ENCODE measurements around the gene ENTPD6. TPM values are rescaled to one million over a fixed set of nuclear protein-coding genes. Genes with fewer than 3 reads are reported as not detected.

ENTPD6 gene
- total and polyA plus RNA-seq, 10 donors, result 23.0 to 49.6 (median 35.6) TPM

DNA sequence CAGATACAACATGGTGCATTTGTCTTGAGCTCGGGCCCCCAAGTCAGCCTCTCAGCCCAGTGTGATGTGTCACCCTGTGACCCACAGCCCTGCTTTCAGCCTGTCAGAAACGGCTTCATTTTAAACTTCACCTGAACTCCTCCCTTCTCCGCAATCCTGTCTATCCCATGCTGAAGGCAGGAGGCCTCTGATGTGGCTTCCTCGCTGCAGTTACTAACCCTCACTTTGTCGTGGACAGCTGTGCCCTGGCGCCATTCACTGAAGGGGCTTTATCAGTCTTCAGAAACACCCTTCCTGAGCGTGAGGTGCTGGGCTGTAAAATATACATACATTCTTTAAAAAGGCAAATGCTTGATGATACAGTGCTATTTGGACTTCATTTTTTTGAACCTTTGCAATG is 7.9 kb upstream of the ENTPD6 start:
- Histone ChIP-seq H3K27me3 (replicated peaks in 1 of 7) (peaks cover 0 to 27% (median 0%) of the 10 kb centered on the region in 7 donors), H3K27ac (no peak overlapping the region), H3K4me3 (no peak overlapping the region), H3K4me1 (peaks cover 0 to 4% (median 0%) of the 10 kb centered on the region in 6 donors), H3K9me3 (peaks cover 0 to 21% (median 10%) of the 10 kb centered on the region in 8 donors), H3K36me3 (no peaks in the 10 kb centered on the region)
- 61 to 78% (median 65%) methylated on average over 7 of the region's 7 CpGs for WGBS, 5 donors
- TF ChIP-seq, protein P1, sequence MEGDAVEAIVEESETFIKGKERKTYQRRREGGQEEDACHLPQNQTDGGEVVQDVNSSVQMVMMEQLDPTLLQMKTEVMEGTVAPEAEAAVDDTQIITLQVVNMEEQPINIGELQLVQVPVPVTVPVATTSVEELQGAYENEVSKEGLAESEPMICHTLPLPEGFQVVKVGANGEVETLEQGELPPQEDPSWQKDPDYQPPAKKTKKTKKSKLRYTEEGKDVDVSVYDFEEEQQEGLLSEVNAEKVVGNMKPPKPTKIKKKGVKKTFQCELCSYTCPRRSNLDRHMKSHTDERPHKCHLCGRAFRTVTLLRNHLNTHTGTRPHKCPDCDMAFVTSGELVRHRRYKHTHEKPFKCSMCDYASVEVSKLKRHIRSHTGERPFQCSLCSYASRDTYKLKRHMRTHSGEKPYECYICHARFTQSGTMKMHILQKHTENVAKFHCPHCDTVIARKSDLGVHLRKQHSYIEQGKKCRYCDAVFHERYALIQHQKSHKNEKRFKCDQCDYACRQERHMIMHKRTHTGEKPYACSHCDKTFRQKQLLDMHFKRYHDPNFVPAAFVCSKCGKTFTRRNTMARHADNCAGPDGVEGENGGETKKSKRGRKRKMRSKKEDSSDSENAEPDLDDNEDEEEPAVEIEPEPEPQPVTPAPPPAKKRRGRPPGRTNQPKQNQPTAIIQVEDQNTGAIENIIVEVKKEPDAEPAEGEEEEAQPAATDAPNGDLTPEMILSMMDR (IDR thresholded peaks at IDR 0.05 in 8 of 11, conservative IDR thresholded peaks at IDR 0.05 in 3 of 11), result no peak
- no peak for TF ChIP-seq POLR2AphosphoS5 (IDR thresholded peaks at IDR 0.05)
- no peak for TF ChIP-seq POLR2A (IDR thresholded peaks at IDR 0.05)
- intact Hi-C loops (cut with DNase I; ENCODE audit: low total_unique reads), result no loop called here
- no peak for DNase-seq

DNA sequence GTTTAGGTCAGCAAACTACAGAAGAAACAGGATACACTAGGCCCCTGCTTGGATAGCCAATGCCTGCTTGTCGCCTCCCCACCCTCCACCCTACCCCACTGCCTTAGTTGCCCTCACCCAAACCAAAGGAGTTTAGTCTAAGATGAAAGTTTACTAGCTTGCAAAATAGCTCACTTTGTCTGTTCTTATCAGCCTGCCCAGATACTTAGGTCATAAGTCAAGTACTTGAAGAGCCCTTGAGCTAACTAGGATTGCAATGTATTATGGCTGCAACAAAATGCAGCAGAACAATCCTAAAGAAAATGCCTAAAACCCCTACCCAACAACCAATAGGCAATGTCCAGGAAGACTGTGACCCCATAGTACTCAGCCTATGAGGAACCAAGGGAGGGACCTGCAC is 7.3 kb upstream of the ENTPD6 start:
- TF ChIP-seq POLR2AphosphoS5 (IDR thresholded peaks at IDR 0.05), result no peak
- TF ChIP-seq POLR2A (IDR thresholded peaks at IDR 0.05), result no peak
- TF ChIP-seq, protein P1 (IDR thresholded peaks at IDR 0.05 in 8 of 11, conservative IDR thresholded peaks at IDR 0.05 in 3 of 11), result no peak
- Histone ChIP-seq H3K27me3 (replicated peaks in 1 of 7) (peaks cover 0 to 27% (median 0%) of the 10 kb centered on the region in 7 donors), H3K36me3 (no peaks in the 10 kb centered on the region), H3K4me1 (peaks cover 0 to 4% (median 0%) of the 10 kb centered on the region in 6 donors), H3K4me3 (no peak overlapping the region), H3K9me3 (peaks cover 0 to 15% (median 4%) of the 10 kb centered on the region in 8 donors), H3K27ac (no peak overlapping the region)
- WGBS, 5 donors, result 62 to 95% (median 87%) methylated on average over 1 of the region's 1 CpG
- intact Hi-C loops (cut with DNase I; ENCODE audit: low total_unique reads), result no loop called here
- no peak for DNase-seq

DNA sequence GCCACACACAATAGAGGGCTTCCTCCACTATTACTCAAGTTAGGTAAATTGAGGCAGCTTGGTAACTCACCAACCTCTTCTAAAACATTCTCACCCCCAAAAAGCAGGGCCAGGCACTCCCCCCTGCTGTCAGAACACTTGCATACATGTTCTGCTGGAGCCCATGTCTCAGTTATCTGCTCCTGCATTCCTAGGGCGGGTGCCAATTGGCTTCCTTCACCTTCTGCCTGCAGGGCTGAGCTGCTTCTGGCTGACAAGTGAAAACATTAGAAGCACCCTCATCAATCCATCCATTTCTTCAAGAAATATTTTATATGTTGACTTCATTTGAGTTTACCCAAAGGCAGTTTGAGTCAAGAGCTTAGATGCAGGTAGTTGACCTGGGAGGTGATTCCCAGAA is 4.5 kb upstream of the ENTPD6 start:
- TF ChIP-seq, protein P1 (IDR thresholded peaks at IDR 0.05 in 8 of 11, conservative IDR thresholded peaks at IDR 0.05 in 3 of 11), result no peak
- Histone ChIP-seq H3K27ac (no peak overlapping the region), H3K9me3 (peaks cover 0 to 5% (median 0%) of the 10 kb centered on the region in 8 donors), H3K27me3 (replicated peaks in 1 of 7) (peaks cover 0 to 21% (median 0%) of the 10 kb centered on the region in 7 donors), H3K4me3 (no peak overlapping the region), H3K4me1 (peaks cover 0 to 16% (median 6%) of the 10 kb centered on the region in 6 donors), H3K36me3 (no peaks in the 10 kb centered on the region)
- intact Hi-C loops (cut with DNase I; ENCODE audit: low total_unique reads), result no loop called here
- 84 to 95% (median 88%) methylated on average over 1 of the region's 1 CpG for whole genome bisulfite sequencing, 5 donors
- no peak for DNase-seq

DNA sequence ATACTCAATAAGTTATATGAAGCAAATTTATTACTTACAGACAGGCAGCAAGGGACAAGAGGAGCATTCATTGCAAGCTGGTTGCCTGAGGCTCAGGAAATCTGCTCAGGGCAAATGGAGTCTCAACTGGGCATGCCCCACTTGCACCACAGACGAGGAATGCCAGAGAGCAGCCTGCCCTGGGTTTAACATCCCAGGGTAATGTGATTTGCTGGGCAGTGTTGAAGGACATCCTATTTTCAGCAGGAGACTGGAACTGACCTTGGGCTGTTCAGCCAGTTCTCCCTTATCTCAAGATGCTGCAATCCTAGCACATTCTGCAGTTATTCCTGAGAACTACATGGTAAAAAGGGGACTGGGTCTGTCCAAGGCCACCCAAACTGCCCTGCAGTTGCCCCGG is 3.8 kb upstream of the ENTPD6 start:
- intact Hi-C loops (cut with DNase I; ENCODE audit: low total_unique reads), result no loop called here
- Histone ChIP-seq H3K9me3 (peaks cover 0 to 1% (median 0%) of the 10 kb centered on the region in 8 donors), H3K36me3 (no peaks in the 10 kb centered on the region), H3K27ac (no peak overlapping the region), H3K4me1 (peaks cover 6 to 23% (median 13%) of the 10 kb centered on the region in 6 donors), H3K4me3 (no peak overlapping the region), H3K27me3 (replicated peaks in 1 of 7) (peaks cover 0 to 15% (median 0%) of the 10 kb centered on the region in 7 donors)
- no peak for TF ChIP-seq POLR2A (IDR thresholded peaks at IDR 0.05)
- TF ChIP-seq, protein P1 (IDR thresholded peaks at IDR 0.05 in 8 of 11, conservative IDR thresholded peaks at IDR 0.05 in 3 of 11), result no peak
- no peak for TF ChIP-seq POLR2AphosphoS5 (IDR thresholded peaks at IDR 0.05)
- DNase-seq, result no peak
- WGBS, 5 donors, result 73 to 88% (median 75%) methylated on average over 2 of the region's 2 CpGs

Measured in spleen (tissue), 11 donors.